BLaER1 treated with 17β-estradiol and CSF1 and Interleukin-3, amounts not matched to agents 10 nM and 100 nM (cell line): Measurements from ENCODE around the gene SLC24A3.

Source experiments
- H3K27ac ChIP-seq, 11 experiments: shearing (Covaris generic); formaldehyde crosslinking; 2 replicates each; pipeline ENCODE4 v1.8.1; 2022
- H3K27me3 ChIP-seq, 11 experiments: shearing (Covaris generic); formaldehyde crosslinking; 2 replicates each; pipeline ENCODE4 v1.8.1; 2022
- H3K36me3 ChIP-seq, 11 experiments: shearing (Covaris generic); formaldehyde crosslinking; 2 replicates each; pipeline ENCODE4 v1.8.1; 2022
- H3K4me1 ChIP-seq, 10 experiments: shearing (Covaris generic); formaldehyde crosslinking; 2 replicates each; pipeline ENCODE4 v1.8.1; 2022
- H3K4me2 ChIP-seq, 11 experiments: shearing (Covaris generic); formaldehyde crosslinking; 2 replicates each; pipeline ENCODE4 v1.8.1; 2022
- H3K4me3 ChIP-seq, 10 experiments: shearing (Covaris generic); formaldehyde crosslinking; 2 replicates each; pipeline ENCODE4 v1.8.1; 2022
- H3K9ac ChIP-seq, 11 experiments: shearing (Covaris generic); formaldehyde crosslinking; 2 replicates each; pipeline ENCODE4 v1.8.1; 2022
- H3K9me3 ChIP-seq, 11 experiments: shearing (Covaris generic); formaldehyde crosslinking; replicated peaks in 1 of 11; 2 replicates each; pipeline ENCODE4 v1.8.1; 2022
- H4K20me1 ChIP-seq, 11 experiments: shearing (Covaris generic); formaldehyde crosslinking; 2 replicates each; pipeline ENCODE4 v1.8.1; 2022
- Cebpa-rat ChIP-seq, 11 experiments: shearing (Covaris generic); IDR thresholded peaks; 2 replicates each; pipeline ENCODE4 v1.8.1; 2022

Gene SLC24A3

DNA sequence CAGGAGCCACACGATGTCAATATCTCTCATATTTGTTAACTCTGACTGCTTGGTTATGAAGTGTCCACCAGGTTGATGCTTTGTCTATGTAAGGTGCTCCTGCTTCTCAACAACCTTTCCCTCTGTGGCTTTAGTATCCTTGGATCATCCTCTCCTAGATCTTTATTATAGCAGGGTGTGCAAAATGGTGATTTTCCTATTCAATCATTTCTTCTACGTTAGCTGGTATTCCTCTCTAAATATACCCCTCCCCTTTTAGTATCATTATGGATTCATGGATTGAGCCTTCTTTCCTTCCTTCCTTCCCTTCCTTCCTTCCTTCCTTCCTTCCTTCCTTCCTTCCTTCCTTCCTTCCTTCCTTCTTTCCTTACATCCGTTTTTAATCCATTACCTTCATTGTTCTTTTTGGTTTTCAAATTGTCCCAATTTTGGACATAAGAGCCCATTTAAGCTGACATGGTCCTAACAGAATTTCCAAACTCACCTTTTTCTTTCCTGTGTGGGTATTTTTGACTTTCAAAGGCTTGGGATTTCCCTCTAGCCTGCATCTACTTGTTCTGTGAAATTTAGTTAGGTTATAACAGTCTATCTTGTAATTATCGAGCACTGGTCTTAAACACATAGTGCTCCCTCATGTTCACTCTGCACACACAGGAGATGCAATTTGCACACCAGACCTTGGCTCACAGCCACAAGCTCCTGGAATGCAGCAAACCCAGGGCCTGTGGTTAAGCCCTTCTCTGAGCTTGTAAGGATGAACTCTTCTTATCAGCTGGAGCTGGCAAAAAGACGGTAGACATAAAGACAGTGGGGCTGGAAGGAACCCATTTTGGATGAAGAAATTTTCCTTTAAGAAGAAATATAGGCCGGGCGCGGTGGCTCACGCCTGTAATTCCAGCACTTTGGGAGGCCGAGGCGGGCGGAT is 109.9 kb downstream of the SLC24A3 start:
- Histone ChIP-seq H3K9ac (no peak overlapping the region), H3K4me2 (no peak overlapping the region), H3K4me1 (peaks cover 0 to 14% (median 11%) of the 10 kb centered on the region in 10 experiments; a peak in 17 of 20 replicates), H3K36me3 (no peaks in the 10 kb centered on the region), H3K9me3 (no peaks in the 10 kb centered on the region), H3K4me3 (no peak overlapping the region), H3K27ac (no peak overlapping the region), H3K27me3 (peaks cover 14 to 43% (median 38%) of the 10 kb centered on the region in 11 experiments), H4K20me1 (peaks cover 0 to 10% (median 0%) of the 10 kb centered on the region in 11 experiments; a peak in 6 of 22 replicates)
- TF ChIP-seq Cebpa-rat (IDR thresholded peaks at IDR 0.05): no peak

GRCh38 chr20:19327401-19327800 is 115.0 kb downstream of the SLC24A3 start:
- no peak overlapping the region for H3K27ac ChIP-seq
- H4K20me1 ChIP-seq: peaks cover 0 to 28% (median 12%) of the 10 kb centered on the region in 11 experiments; a peak in 12 of 22 replicates
- peak overlapping the region; percentile 24 to 61 (median 56); a peak in 19 of 22 replicates for H3K4me2 ChIP-seq
- no peak for TF ChIP-seq Cebpa-rat (IDR thresholded peaks at IDR 0.05)
- no peak overlapping the region for H3K4me3 ChIP-seq
- H3K36me3 ChIP-seq: no peaks in the 10 kb centered on the region
- peaks cover 0 to 19% (median 16%) of the 10 kb centered on the region in 10 experiments; a peak in 16 of 20 replicates for H3K4me1 ChIP-seq
- H3K9me3 ChIP-seq: no peaks in the 10 kb centered on the region
- H3K27me3 ChIP-seq: peaks cover 54 to 88% (median 85%) of the 10 kb centered on the region in 11 experiments
- H3K9ac ChIP-seq: no peak overlapping the region

- peaks cover 0 to 32% (median 12%) of the 10 kb centered on the region in 11 experiments; a peak in 12 of 22 replicates for H4K20me1 ChIP-seq
- no peaks in the 10 kb centered on the region for H3K36me3 ChIP-seq
- H3K27ac ChIP-seq: no peak overlapping the region
- no peaks in the 10 kb centered on the region for H3K9me3 ChIP-seq
- no peak for TF ChIP-seq Cebpa-rat (IDR thresholded peaks at IDR 0.05)
- peaks cover 54 to 95% (median 91%) of the 10 kb centered on the region in 11 experiments for H3K27me3 ChIP-seq
- no peak overlapping the region for H3K9ac ChIP-seq
- H3K4me1 ChIP-seq: peaks cover 0 to 19% (median 16%) of the 10 kb centered on the region in 10 experiments; a peak in 16 of 20 replicates
- H3K4me3 ChIP-seq: no peak overlapping the region
- H3K4me2 ChIP-seq: no peak overlapping the region
Measured at GRCh38 chr20:19328676-19329075, 116.2 kb downstream of the SLC24A3 start.

DNA sequence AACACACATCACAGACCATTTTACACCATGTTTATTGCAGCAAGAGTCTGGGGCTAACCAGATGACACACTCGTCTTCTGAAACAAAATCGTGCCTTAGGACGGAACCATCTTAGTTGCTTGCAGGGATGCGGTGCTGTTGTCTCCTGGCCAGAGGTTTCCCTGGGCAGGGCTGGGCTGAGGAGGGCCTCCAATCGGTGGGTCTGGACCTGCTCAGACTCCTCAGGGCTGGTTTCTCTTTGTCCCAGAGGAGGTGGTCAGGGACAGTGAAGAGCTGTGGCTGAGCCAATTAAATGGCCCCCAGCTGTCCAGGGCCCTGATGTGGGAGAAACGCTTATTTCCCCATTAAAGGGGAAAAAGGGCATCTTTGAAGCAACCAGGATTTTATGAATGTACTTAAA is 117.6 kb downstream of the SLC24A3 start:
- no peak overlapping the region for H3K4me3 ChIP-seq
- no peak overlapping the region for H3K4me2 ChIP-seq
- H3K27me3 ChIP-seq: peaks cover 54 to 86% (median 78%) of the 10 kb centered on the region in 11 experiments
- no peak overlapping the region for H3K27ac ChIP-seq
- TF ChIP-seq Cebpa-rat (IDR thresholded peaks at IDR 0.05): no peak
- peaks cover 0 to 19% (median 16%) of the 10 kb centered on the region in 10 experiments; a peak in 16 of 20 replicates for H3K4me1 ChIP-seq
- no peaks in the 10 kb centered on the region for H3K9me3 ChIP-seq
- no peaks in the 10 kb centered on the region for H3K36me3 ChIP-seq
- H4K20me1 ChIP-seq: peaks cover 0 to 32% (median 12%) of the 10 kb centered on the region in 11 experiments; a peak in 12 of 22 replicates
- H3K9ac ChIP-seq: no peak overlapping the region

GRCh38 chr20:19330731-19331130 is 118.3 kb downstream of the SLC24A3 start:
- H3K27me3 ChIP-seq: peaks cover 54 to 85% (median 75%) of the 10 kb centered on the region in 11 experiments
- no peak for TF ChIP-seq Cebpa-rat (IDR thresholded peaks at IDR 0.05)

GRCh38 chr20:19333563-19333962 is 121.1 kb downstream of the SLC24A3 start:
- Histone ChIP-seq H3K9ac (no peak overlapping the region), H3K4me1 (peaks cover 0 to 2% (median 0%) of the 10 kb centered on the region in 10 experiments; a peak in 1 of 20 replicates), H3K27ac (no peak overlapping the region), H3K36me3 (no peaks in the 10 kb centered on the region), H3K27me3 (peaks cover 28 to 61% (median 49%) of the 10 kb centered on the region in 11 experiments), H4K20me1 (peaks cover 0 to 13% (median 4%) of the 10 kb centered on the region in 11 experiments; a peak in 11 of 22 replicates), H3K4me3 (no peak overlapping the region), H3K9me3 (no peaks in the 10 kb centered on the region), H3K4me2 (no peak overlapping the region)
- TF ChIP-seq Cebpa-rat (IDR thresholded peaks at IDR 0.05): no peak

More at GRCh38 chr20:19330731-19331130, 118.3 kb downstream of the SLC24A3 start:
- no peak overlapping the region for H3K4me3 ChIP-seq
- H3K9me3 ChIP-seq: no peaks in the 10 kb centered on the region
- H3K9ac ChIP-seq: no peak overlapping the region
- no peaks in the 10 kb centered on the region for H3K36me3 ChIP-seq
- H3K27ac ChIP-seq: no peak overlapping the region
- peaks cover 0 to 32% (median 12%) of the 10 kb centered on the region in 11 experiments; a peak in 12 of 22 replicates for H4K20me1 ChIP-seq
- peaks cover 0 to 19% (median 16%) of the 10 kb centered on the region in 10 experiments; a peak in 16 of 20 replicates for H3K4me1 ChIP-seq
- no peak overlapping the region for H3K4me2 ChIP-seq

DNA sequence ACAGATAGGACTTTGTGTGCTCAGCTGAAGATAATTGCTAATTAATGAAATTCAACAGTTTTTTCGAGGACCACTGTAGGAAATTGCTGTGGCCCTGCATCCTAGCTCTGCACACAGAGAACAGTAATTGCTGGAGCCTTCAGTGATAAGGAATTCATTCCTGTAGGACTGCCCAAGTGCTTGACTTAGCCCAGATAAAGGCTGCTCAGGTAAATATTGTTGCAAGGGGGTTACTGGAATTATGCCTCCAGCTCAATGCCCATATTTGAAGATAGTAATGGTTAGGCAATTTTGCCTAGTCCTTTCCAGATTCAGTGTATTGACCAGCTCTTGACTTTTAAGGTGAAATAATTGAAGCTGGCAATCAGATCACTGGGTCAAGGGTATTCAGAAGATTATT is 122.9 kb downstream of the SLC24A3 start:
- Histone ChIP-seq H4K20me1 (peaks cover 0 to 8% (median 0%) of the 10 kb centered on the region in 11 experiments; a peak in 2 of 22 replicates), H3K36me3 (no peaks in the 10 kb centered on the region), H3K9me3 (no peaks in the 10 kb centered on the region), H3K4me2 (no peak overlapping the region), H3K4me1 (no peaks in the 10 kb centered on the region), H3K9ac (no peak overlapping the region), H3K4me3 (no peak overlapping the region), H3K27ac (no peak overlapping the region), H3K27me3 (peaks cover 10 to 43% (median 31%) of the 10 kb centered on the region in 11 experiments; a peak in 21 of 22 replicates)
- TF ChIP-seq Cebpa-rat (IDR thresholded peaks at IDR 0.05): no peak

DNA sequence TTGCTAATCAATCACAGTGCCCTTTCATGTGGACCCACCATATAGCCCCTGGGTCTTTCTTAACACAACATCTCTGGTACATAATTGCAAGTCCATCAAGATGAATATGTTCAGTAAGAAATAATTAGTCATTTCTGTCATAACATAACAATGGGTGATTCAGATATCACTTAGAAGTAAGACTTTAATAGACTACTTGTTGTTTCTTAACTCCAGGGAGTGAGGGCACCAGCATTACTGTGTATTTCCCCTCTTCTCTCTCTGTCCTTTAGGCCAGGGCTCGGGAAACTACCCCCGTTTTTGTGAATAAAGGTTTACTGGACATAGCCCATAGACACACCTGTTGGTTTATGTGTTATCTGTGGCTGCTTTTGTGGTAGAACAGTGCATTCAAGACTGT is 123.5 kb downstream of the SLC24A3 start:
- TF ChIP-seq Cebpa-rat (IDR thresholded peaks at IDR 0.05): no peak
- H4K20me1 ChIP-seq: peaks cover 0 to 4% (median 0%) of the 10 kb centered on the region in 11 experiments; a peak in 2 of 22 replicates
- no peak overlapping the region for H3K9ac ChIP-seq
- H3K4me2 ChIP-seq: no peak overlapping the region
- H3K4me1 ChIP-seq: no peaks in the 10 kb centered on the region
- H3K27ac ChIP-seq: no peak overlapping the region
- H3K4me3 ChIP-seq: no peak overlapping the region
- peaks cover 7 to 38% (median 25%) of the 10 kb centered on the region in 11 experiments; a peak in 20 of 22 replicates for H3K27me3 ChIP-seq
- H3K9me3 ChIP-seq: no peaks in the 10 kb centered on the region
- H3K36me3 ChIP-seq: no peaks in the 10 kb centered on the region

- no peak for TF ChIP-seq Cebpa-rat (IDR thresholded peaks at IDR 0.05)
- Histone ChIP-seq H4K20me1 (peaks cover 0 to 4% (median 0%) of the 10 kb centered on the region in 11 experiments; a peak in 2 of 22 replicates), H3K4me3 (no peak overlapping the region), H3K9me3 (no peaks in the 10 kb centered on the region), H3K27me3 (peaks cover 6 to 31% (median 18%) of the 10 kb centered on the region in 11 experiments; a peak in 20 of 22 replicates), H3K4me1 (no peaks in the 10 kb centered on the region), H3K36me3 (no peaks in the 10 kb centered on the region), H3K9ac (no peak overlapping the region), H3K4me2 (no peak overlapping the region), H3K27ac (no peak overlapping the region)
Measured at GRCh38 chr20:19336631-19337030, 124.2 kb downstream of the SLC24A3 start.
